ENCODE results near the gene ZYG11A. TPM values are rescaled to one million over a fixed set of nuclear protein-coding genes. Genes with fewer than 3 reads are reported as not detected.
A peak's percentile ranks its signal among the peaks of the same experiment; 100 is the strongest.
"Not testable (repeated sequence)": the region's sequence is repeated elsewhere in the genome, so short reads cannot be mapped to it uniquely, and the experiment has no call there.

Gene ZYG11A
- total RNA-seq, 3 donors from 2014 or later = 0.08 to 0.13 (median 0.13) TPM

GRCh38 chr1:52855584-52855983 is 13.0 kb downstream of the ZYG11A start:
- DNase-seq = no peak
- peaks cover 12% of the 10 kb centered on the region for H3K27me3 Mint-ChIP-seq (ENCODE audit: low read depth)
- H3K4me1 Mint-ChIP-seq (ENCODE audit: low read depth) = no peaks in the 10 kb centered on the region
- no peaks in the 10 kb centered on the region for H3K36me3 Mint-ChIP-seq (ENCODE audit: insufficient read depth)
- no peaks in the 10 kb centered on the region for H3K9me3 Mint-ChIP-seq
- no peak overlapping the region for H3K4me3 Mint-ChIP-seq
- ATAC-seq = no peak

GRCh38 chr1:52856026-52856425 is 13.5 kb downstream of the ZYG11A start:
- DNase-seq = no peak
- Mint-ChIP-seq H3K4me1 (ENCODE audit: low read depth) (no peaks in the 10 kb centered on the region), H3K4me3 (no peak overlapping the region), H3K27me3 (ENCODE audit: low read depth) (peaks cover 8% of the 10 kb centered on the region), H3K9me3 (no peaks in the 10 kb centered on the region), H3K36me3 (ENCODE audit: insufficient read depth) (no peaks in the 10 kb centered on the region)
- ATAC-seq = no peak

- H3K27me3 Mint-ChIP-seq (ENCODE audit: low read depth) = peaks cover 2% of the 10 kb centered on the region
- H3K9me3 Mint-ChIP-seq = no peaks in the 10 kb centered on the region
- no peak overlapping the region for H3K4me3 Mint-ChIP-seq
- no peaks in the 10 kb centered on the region for H3K36me3 Mint-ChIP-seq (ENCODE audit: insufficient read depth)
- ATAC-seq (no peak), DNase-seq (no peak)
- no peaks in the 10 kb centered on the region for H3K4me1 Mint-ChIP-seq (ENCODE audit: low read depth)
Measured at GRCh38 chr1:52857443-52857842, 14.9 kb downstream of the ZYG11A start.

DNA sequence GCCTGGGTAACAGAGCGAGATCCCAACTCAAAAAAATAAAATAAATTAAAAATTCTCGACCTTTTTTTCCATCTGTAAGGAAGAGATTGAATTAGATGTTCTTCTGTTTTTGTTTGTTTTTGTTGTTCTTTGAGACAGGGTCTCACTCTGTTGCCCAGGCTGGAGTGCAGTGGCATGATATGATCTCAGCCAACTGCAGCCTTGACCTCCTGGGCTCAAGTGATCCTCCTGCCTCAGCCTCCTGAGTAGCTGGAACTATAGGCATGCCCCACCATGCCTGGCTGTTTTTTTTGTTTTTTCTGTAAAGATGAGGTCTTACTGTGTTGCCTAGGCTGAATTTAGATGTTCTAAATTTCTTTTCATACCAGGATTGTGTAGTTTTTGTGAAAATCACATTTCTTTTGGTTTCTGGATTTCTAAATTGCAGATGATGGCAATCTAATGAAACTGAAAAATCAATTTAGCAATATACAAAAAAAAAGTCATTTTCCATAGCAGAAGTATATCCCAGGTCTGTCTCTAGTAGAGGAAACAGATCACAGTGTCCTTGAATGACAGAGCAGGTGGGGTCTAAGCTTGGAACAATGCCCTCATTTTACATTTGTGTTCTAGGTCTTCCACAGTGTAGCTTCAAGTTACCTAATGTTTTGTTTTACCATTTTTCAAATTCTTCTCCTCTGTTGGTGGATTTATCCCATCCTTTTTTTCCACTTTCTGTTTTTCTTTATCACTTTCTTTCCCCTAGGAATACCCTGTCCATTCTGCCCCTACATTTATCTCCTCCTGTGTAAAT is 20.3 kb downstream of the ZYG11A start:
- Mint-ChIP-seq H3K27me3 (ENCODE audit: low read depth) (peaks cover 3% of the 10 kb centered on the region), H3K9me3 (no peaks in the 10 kb centered on the region), H3K4me3 (no peak overlapping the region), H3K36me3 (ENCODE audit: insufficient read depth) (no peaks in the 10 kb centered on the region), H3K4me1 (ENCODE audit: low read depth) (no peaks in the 10 kb centered on the region)
- DNase-seq (no peak), ATAC-seq (no peak)

DNA sequence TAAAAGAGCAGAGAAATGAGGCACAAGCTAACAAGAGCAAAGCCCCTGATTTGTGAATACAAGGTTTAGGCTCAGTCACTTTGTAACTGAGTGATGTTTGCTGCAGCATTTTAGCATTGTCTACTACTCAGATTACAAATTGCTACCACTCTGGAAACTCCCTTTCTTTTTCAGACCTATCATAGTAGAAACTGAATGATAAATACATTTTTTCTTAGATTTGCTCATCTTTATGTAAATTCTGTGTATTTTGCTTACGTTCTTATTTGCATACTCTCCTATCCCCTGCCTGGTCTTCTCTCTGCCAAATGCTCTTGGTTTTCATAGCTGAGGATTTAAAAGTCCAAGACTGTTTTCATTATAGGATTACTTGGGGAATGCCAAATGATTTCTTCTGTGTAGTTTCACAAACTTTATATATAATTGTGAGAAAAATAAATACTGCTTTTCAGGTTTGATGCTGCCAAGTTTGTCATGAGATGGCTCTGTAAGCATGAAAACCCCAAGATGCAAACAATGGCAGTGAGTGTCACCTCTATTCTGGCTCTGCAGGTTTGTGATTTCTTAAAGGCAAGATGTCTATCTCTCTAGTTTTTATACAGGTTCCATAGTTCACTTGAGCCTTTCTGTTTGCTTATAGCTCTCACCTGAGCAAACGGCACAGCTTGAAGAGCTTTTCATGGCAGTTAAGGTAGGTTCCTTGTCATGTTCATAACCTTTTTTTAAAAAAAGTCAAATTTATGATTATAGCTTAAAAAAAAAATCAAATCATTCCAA is 24.7 kb downstream of the ZYG11A start:
- peak; percentile 88 to 95 for ATAC-seq
- H3K4me3 Mint-ChIP-seq = no peak overlapping the region
- no peaks in the 10 kb centered on the region for H3K4me1 Mint-ChIP-seq (ENCODE audit: low read depth)

GRCh38 chr1:52869727-52870126 is 27.2 kb downstream of the ZYG11A start:
- not testable (repeated sequence) for H3K36me3 Mint-ChIP-seq (ENCODE audit: insufficient read depth); DNase-seq; H3K4me1 Mint-ChIP-seq (ENCODE audit: low read depth); ATAC-seq; H3K9me3 Mint-ChIP-seq; H3K4me3 Mint-ChIP-seq
- peaks cover 13% of the 10 kb centered on the region for H3K27me3 Mint-ChIP-seq (ENCODE audit: low read depth)

More for the DNA sequence above, 24.7 kb downstream of the ZYG11A start:
- H3K9me3 Mint-ChIP-seq = no peaks in the 10 kb centered on the region
- no peaks in the 10 kb centered on the region for H3K36me3 Mint-ChIP-seq (ENCODE audit: insufficient read depth)
- no peak for DNase-seq
- peaks cover 10% of the 10 kb centered on the region for H3K27me3 Mint-ChIP-seq (ENCODE audit: low read depth)

DNA sequence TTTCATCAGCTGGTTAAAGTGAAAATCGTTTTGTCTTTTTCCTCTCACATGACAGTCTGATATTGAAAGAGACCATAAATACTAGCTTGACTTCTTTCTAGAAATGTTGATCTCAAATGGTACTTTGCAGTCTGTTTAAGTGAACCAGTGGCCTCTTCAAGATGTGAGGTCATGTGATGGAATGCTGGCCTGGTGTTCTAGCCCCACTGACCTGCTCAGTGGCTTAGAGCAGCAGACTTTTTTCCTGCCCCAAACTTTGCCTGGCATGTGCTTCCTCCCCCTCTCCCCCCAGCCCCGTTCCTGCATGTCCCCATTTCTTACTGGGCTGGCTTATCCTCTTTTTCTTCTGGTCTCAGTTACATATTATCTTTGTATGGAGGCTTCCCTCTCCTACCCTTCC is 34.3 kb downstream of the ZYG11A start:
- ATAC-seq (no peak), DNase-seq (no peak)
- Mint-ChIP-seq H3K27me3 (ENCODE audit: low read depth) (peaks cover 4% of the 10 kb centered on the region), H3K4me3 (no peak overlapping the region), H3K36me3 (ENCODE audit: insufficient read depth) (no peaks in the 10 kb centered on the region), H3K9me3 (no peaks in the 10 kb centered on the region), H3K4me1 (ENCODE audit: low read depth) (no peaks in the 10 kb centered on the region)

- Mint-ChIP-seq H3K4me1 (ENCODE audit: low read depth) (no peaks in the 10 kb centered on the region), H3K36me3 (ENCODE audit: insufficient read depth) (no peaks in the 10 kb centered on the region), H3K27me3 (ENCODE audit: low read depth) (peaks cover 3% of the 10 kb centered on the region), H3K9me3 (no peaks in the 10 kb centered on the region), H3K4me3 (no peak overlapping the region)
- DNase-seq (no peak), ATAC-seq (no peak)
Measured at GRCh38 chr1:52877554-52877953, 35.0 kb downstream of the ZYG11A start.

DNA sequence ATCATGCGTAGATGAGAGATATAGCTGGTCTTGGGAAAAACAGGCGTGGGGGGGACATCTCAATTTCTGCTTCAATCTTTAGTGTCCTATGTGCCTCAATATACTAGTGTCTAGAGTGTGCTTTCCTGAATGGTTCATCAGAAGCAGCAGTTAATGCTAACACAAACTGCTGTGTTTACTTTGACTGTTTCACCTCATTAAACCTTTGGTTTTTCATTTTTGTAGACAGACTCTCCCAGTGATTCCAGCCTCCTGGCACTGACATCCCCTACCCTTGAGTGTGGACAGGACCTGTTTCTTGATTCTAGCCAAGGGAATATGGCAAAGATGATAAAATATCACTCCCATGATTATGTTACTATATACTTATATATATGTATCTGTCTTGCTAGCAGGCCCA is 37.6 kb downstream of the ZYG11A start:
- Mint-ChIP-seq H3K27me3 (ENCODE audit: low read depth) (no peaks in the 10 kb centered on the region), H3K4me3 (no peak overlapping the region), H3K4me1 (ENCODE audit: low read depth) (no peaks in the 10 kb centered on the region), H3K36me3 (ENCODE audit: insufficient read depth) (no peaks in the 10 kb centered on the region), H3K9me3 (no peaks in the 10 kb centered on the region)
- DNase-seq (no peak), ATAC-seq (no peak)

- no peaks in the 10 kb centered on the region for H3K36me3 Mint-ChIP-seq (ENCODE audit: insufficient read depth)
- H3K4me3 Mint-ChIP-seq = no peak overlapping the region
- ATAC-seq (no peak), DNase-seq (no peak)
- H3K27me3 Mint-ChIP-seq (ENCODE audit: low read depth) = no peaks in the 10 kb centered on the region
- no peaks in the 10 kb centered on the region for H3K9me3 Mint-ChIP-seq
- no peaks in the 10 kb centered on the region for H3K4me1 Mint-ChIP-seq (ENCODE audit: low read depth)
Measured at GRCh38 chr1:52887483-52887882, 44.9 kb downstream of the ZYG11A start.

GRCh38 chr1:52892424-52893215 is 50.1 kb downstream of the ZYG11A start:
- Mint-ChIP-seq H3K27me3 (ENCODE audit: low read depth) (no peaks in the 10 kb centered on the region), H3K4me1 (ENCODE audit: low read depth) (no peaks in the 10 kb centered on the region), H3K36me3 (ENCODE audit: insufficient read depth) (peaks cover 4% of the 10 kb centered on the region), H3K4me3 (no peak overlapping the region), H3K9me3 (no peaks in the 10 kb centered on the region)
- ATAC-seq = no peak
- DNase-seq = no peak

- no peaks in the 10 kb centered on the region for H3K9me3 Mint-ChIP-seq
- H3K4me3 Mint-ChIP-seq = no peak overlapping the region
- DNase-seq (no peak), ATAC-seq (no peak)
- H3K4me1 Mint-ChIP-seq (ENCODE audit: low read depth) = no peaks in the 10 kb centered on the region
- H3K27me3 Mint-ChIP-seq (ENCODE audit: low read depth) = no peaks in the 10 kb centered on the region
- H3K36me3 Mint-ChIP-seq (ENCODE audit: insufficient read depth) = peaks cover 4% of the 10 kb centered on the region
Measured at GRCh38 chr1:52899445-52899894, 56.9 kb downstream of the ZYG11A start.

- DNase-seq (no peak), ATAC-seq (no peak)
- H3K4me3 Mint-ChIP-seq = no peak overlapping the region
- H3K9me3 Mint-ChIP-seq = no peaks in the 10 kb centered on the region
- no peaks in the 10 kb centered on the region for H3K27me3 Mint-ChIP-seq (ENCODE audit: low read depth)
- no peaks in the 10 kb centered on the region for H3K4me1 Mint-ChIP-seq (ENCODE audit: low read depth)
- peaks cover 4% of the 10 kb centered on the region for H3K36me3 Mint-ChIP-seq (ENCODE audit: insufficient read depth)
Measured at GRCh38 chr1:52900402-52900801, 57.8 kb downstream of the ZYG11A start.

GRCh38 chr1:52901384-52901783 is 58.8 kb downstream of the ZYG11A start:
- DNase-seq (no peak), ATAC-seq (no peak)
- Mint-ChIP-seq H3K4me3 (no peak overlapping the region), H3K9me3 (no peaks in the 10 kb centered on the region), H3K4me1 (ENCODE audit: low read depth) (no peaks in the 10 kb centered on the region), H3K36me3 (ENCODE audit: insufficient read depth) (peaks cover 3% of the 10 kb centered on the region), H3K27me3 (ENCODE audit: low read depth) (no peaks in the 10 kb centered on the region)
